H9 (cell line): ENCODE results near the gene GCGR. TPM values are rescaled to one million over a fixed set of nuclear protein-coding genes. Genes with fewer than 3 reads are reported as not detected.

Experiments
- DNase-seq: peaks from one replicate; pipeline ENCODE4 v3.0.0-alpha.2; 2017
- H2AFZ ChIP-seq: one replicate; pipeline ENCODE4 v1.6.1; 2013; ENCODE audit warnings: mild to moderate bottlenecking, low read length, control low read depth, moderate library complexity
- H2AK5ac ChIP-seq: 2 replicates; pipeline ENCODE4 v1.6.1; 2013; ENCODE audit warnings: low read length, control low read depth, mixed read lengths; ENCODE audit not compliant: insufficient read length
- H2BK120ac ChIP-seq: one replicate; pipeline ENCODE4 v1.6.1; 2013; ENCODE audit warnings: low read depth, mild to moderate bottlenecking, low read length, control low read depth, inconsistent platforms; ENCODE audit not compliant: poor library complexity, severe bottlenecking
- H2BK12ac ChIP-seq: 2 replicates; pipeline ENCODE4 v1.6.1; 2013; ENCODE audit warnings: low read length, control low read depth, mixed read lengths, low read depth; ENCODE audit not compliant: insufficient read length
- H2BK15ac ChIP-seq: 2 replicates; pipeline ENCODE4 v1.6.1; 2013; ENCODE audit warnings: low read depth, low read length, control low read depth
- H2BK20ac ChIP-seq: one replicate; pipeline ENCODE4 v1.6.1; 2013; ENCODE audit warnings: low read depth, mild to moderate bottlenecking, low read length, control low read depth, inconsistent platforms; ENCODE audit not compliant: poor library complexity, severe bottlenecking
- H2BK5ac ChIP-seq: 2 replicates; pipeline ENCODE4 v1.6.1; 2013; ENCODE audit warnings: low read length, control low read depth, mixed read lengths; ENCODE audit not compliant: insufficient read length
- H3K14ac ChIP-seq: 2 replicates; pipeline ENCODE4 v1.6.1; 2013; ENCODE audit warnings: low read length, control low read depth; ENCODE audit not compliant: insufficient read depth
- H3K18ac ChIP-seq: 2 replicates; pipeline ENCODE4 v1.6.1; 2013; ENCODE audit warnings: low read depth, mild to moderate bottlenecking, mixed read lengths, low read length, control low read depth; ENCODE audit not compliant: insufficient read length
- H3K23ac ChIP-seq: 2 replicates; pipeline ENCODE4 v1.6.1; 2013; ENCODE audit warnings: low read length, control low read depth, mixed read lengths, low read depth; ENCODE audit not compliant: insufficient read length
- H3K23me2 ChIP-seq: 2 replicates; pipeline ENCODE4 v1.6.1; 2013; ENCODE audit warnings: low read depth, mild to moderate bottlenecking, mixed read lengths, low read length, control low read depth; ENCODE audit not compliant: insufficient read length, poor library complexity, severe bottlenecking
- H3K27ac ChIP-seq: 2 replicates; pipeline ENCODE4 v1.5.1; 2013; ENCODE audit warnings: low read length, control low read depth, mixed read lengths, low read depth; ENCODE audit not compliant: insufficient read length
- H3K27me3 ChIP-seq: 2 replicates; pipeline ENCODE4 v1.6.1; 2013; ENCODE audit warnings: low read length, control low read depth, inconsistent platforms; ENCODE audit not compliant: insufficient read depth
- H3K4ac ChIP-seq: 2 replicates; pipeline ENCODE4 v1.6.1; 2013; ENCODE audit warnings: low read depth, mild to moderate bottlenecking, control low read depth, inconsistent platforms, low read length, moderate library complexity
- H3K4me1 ChIP-seq: 2 replicates; pipeline ENCODE4 v1.6.1; 2013; ENCODE audit warnings: low read length, control low read depth, inconsistent platforms; ENCODE audit not compliant: insufficient read depth
- H3K4me2 ChIP-seq: 2 replicates; pipeline ENCODE4 v1.6.1; 2013; ENCODE audit warnings: low read length, control low read depth, mixed read lengths; ENCODE audit not compliant: insufficient read length, insufficient read depth
- H3K56ac ChIP-seq: 2 replicates; pipeline ENCODE4 v1.6.1; 2013; ENCODE audit warnings: low read depth, mild to moderate bottlenecking, mixed read lengths, low read length, control low read depth; ENCODE audit not compliant: insufficient read length
- H3K79me1 ChIP-seq: 2 replicates; pipeline ENCODE4 v1.6.1; 2013; ENCODE audit warnings: low read depth, mild to moderate bottlenecking, moderate library complexity, low read length, control low read depth, inconsistent platforms; ENCODE audit not compliant: insufficient read depth, poor library complexity, severe bottlenecking
- H3K79me2 ChIP-seq: 2 replicates; pipeline ENCODE4 v1.6.1; 2013; ENCODE audit warnings: low read length, control low read depth, inconsistent platforms; ENCODE audit not compliant: insufficient read depth
- H3K9ac ChIP-seq: 2 replicates; pipeline ENCODE4 v1.6.1; 2013; ENCODE audit warnings: low read length, control low read depth, mixed read lengths; ENCODE audit not compliant: insufficient read length; ENCODE audit errors: extremely low read depth
- H3K9me3 ChIP-seq: one replicate; pipeline ENCODE4 v1.6.1; 2013; ENCODE audit warnings: low read depth, low read length, inconsistent platforms; ENCODE audit not compliant: control insufficient read depth
- H3T11ph ChIP-seq: one replicate; pipeline ENCODE4 v1.6.1; 2013; ENCODE audit warnings: mild to moderate bottlenecking, low read length, control low read depth, inconsistent platforms
- H4K20me1 ChIP-seq: one replicate; pipeline ENCODE4 v1.6.1; 2013; ENCODE audit not compliant: control insufficient read depth, insufficient read length, insufficient read depth
- H4K5ac ChIP-seq: 2 replicates; pipeline ENCODE4 v1.6.1; 2013; ENCODE audit warnings: low read depth, mild to moderate bottlenecking, mixed read lengths, low read length, control low read depth; ENCODE audit not compliant: insufficient read length
- H4K8ac ChIP-seq: replicated peaks from 2 replicates; pipeline ENCODE4 v1.6.1; 2013; ENCODE audit warnings: low read length, control low read depth, mixed read lengths, low read depth; ENCODE audit not compliant: insufficient read length
- H4K91ac ChIP-seq: 2 replicates; pipeline ENCODE4 v1.6.1; 2013; ENCODE audit warnings: low read depth, mild to moderate bottlenecking, moderate library complexity, mixed read lengths, low read length, control low read depth; ENCODE audit not compliant: insufficient read length
- H3K27ac Mint-ChIP-seq, 3 experiments: 2 replicates in 2 of 3; 3 replicates in 1 of 3; pipeline ENCODE4 v1.8.0; 2020 to 2021; ENCODE audit warnings: mixed read lengths in 3 of 3, mild to moderate bottlenecking in 1 of 3, moderate library complexity in 1 of 3
- H3K27me3 Mint-ChIP-seq: 2 replicates; pipeline ENCODE4 v1.8.0; 2021; ENCODE audit warnings: low read depth, mild to moderate bottlenecking, moderate library complexity, mixed read lengths
- H3K36me3 Mint-ChIP-seq, 3 experiments: 2 replicates in 2 of 3; 3 replicates in 1 of 3; pipeline ENCODE4 v1.8.0; 2020 to 2021; ENCODE audit warnings: low read depth in 3 of 3, mixed read lengths in 3 of 3; ENCODE audit not compliant: insufficient read depth in 1 of 3
- H3K4me1 Mint-ChIP-seq, 2 experiments: 2 replicates each; pipeline ENCODE4 v1.8.0; 2020; ENCODE audit warnings: mixed read lengths in 2 of 2
- H3K4me3 Mint-ChIP-seq, 2 experiments: 2 replicates in 1 of 2; 3 replicates in 1 of 2; pipeline ENCODE4 v1.8.0; 2020 to 2021; ENCODE audit warnings: mild to moderate bottlenecking in 2 of 2, mixed read lengths in 2 of 2, moderate library complexity in 1 of 2
- H3K9me3 Mint-ChIP-seq, 2 experiments: 2 replicates in 1 of 2; 3 replicates in 1 of 2; pipeline ENCODE4 v1.8.0; 2020; ENCODE audit warnings: mild to moderate bottlenecking in 2 of 2, mixed read lengths in 2 of 2, moderate library complexity in 1 of 2
- CTCF ChIP-seq: fragments of 200-600 bp; sonication (generic); conservative IDR thresholded peaks from 3 replicates; pipeline ENCODE4 v1.8.0; 2021; ENCODE audit warnings: antibody characterized with exemption, mild to moderate bottlenecking
- WGBS: extraction: QIAGEN DNeasy Blood & Tissue Kit; methylation state at CpG from one replicate; pipeline ENCODE4 v1.1.7; 2013; ENCODE audit warnings: missing lambda C conversion rate, low lambda C conversion rate, mixed read lengths; ENCODE audit not compliant: insufficient read length; ENCODE audit errors: extremely low coverage; 5-methylcytosine and 5-hydroxymethylcytosine counted together
- total RNA-seq: library from RNA; stranded (reverse); gene quantifications from 2 replicates; pipeline ENCODE4 v1.2.1, GENCODE V29; 2021

Gene GCGR
- total RNA-seq, 1 experiment from 2014 or later, result 0.24 TPM

GRCh38 chr17:81845361-81845760, 41.4 kb downstream of the GCGR start:
- Histone ChIP-seq H3K23ac (no peak overlapping the region), H2BK20ac (no peak overlapping the region), H3K79me2 (no peaks in the 10 kb centered on the region), H2BK15ac (no peak overlapping the region), H3K27me3 (no peaks in the 10 kb centered on the region), H3K4me1 (no peaks in the 10 kb centered on the region), H3K23me2 (no peaks in the 10 kb centered on the region), H3K9me3 (no peaks in the 10 kb centered on the region), H3K14ac (no peak overlapping the region), H4K5ac (no peak overlapping the region), H3K18ac (no peak overlapping the region), H2AK5ac (no peak overlapping the region), H3K56ac (no peak overlapping the region), H2BK12ac (no peak overlapping the region), H2AFZ (no peak overlapping the region), H4K8ac (no peak overlapping the region), H3K4ac (no peak overlapping the region), H3K9ac (no peak overlapping the region), H3K79me1 (no peaks in the 10 kb centered on the region), H2BK5ac (no peak overlapping the region), H2BK120ac (no peak overlapping the region), H4K20me1 (no peaks in the 10 kb centered on the region), H3T11ph (no peak overlapping the region), H3K4me2 (no peak overlapping the region), H4K91ac (no peak overlapping the region), H3K27ac (no peak overlapping the region)
- Mint-ChIP-seq H3K4me3 (no peak overlapping the region; a peak in 1 of 5 replicates), H3K27ac (no peak overlapping the region), H3K9me3 (no peaks in the 10 kb centered on the region), H3K27me3 (no peaks in the 10 kb centered on the region), H3K4me1 (peaks cover 3% of the 10 kb centered on the region in 2 experiments; a peak in 2 of 4 replicates), H3K36me3 (peaks cover 19 to 59% (median 42%) of the 10 kb centered on the region in 3 experiments; a peak in 6 of 7 replicates)
- DNase-seq, result no peak
- WGBS, result no CpG with 5 or more reads among the region's 13 CpGs
- TF ChIP-seq CTCF, result no peak
